ENCODE data around the gene KIF25. TPM values are rescaled to one million over a fixed set of nuclear protein-coding genes. Genes with fewer than 3 reads are reported as not detected.
A peak's percentile ranks its signal among the peaks of the same experiment; 100 is the strongest.

The KIF25 gene
- total RNA-seq, 1 experiment from 2014 or later = 0.59 TPM

DNA sequence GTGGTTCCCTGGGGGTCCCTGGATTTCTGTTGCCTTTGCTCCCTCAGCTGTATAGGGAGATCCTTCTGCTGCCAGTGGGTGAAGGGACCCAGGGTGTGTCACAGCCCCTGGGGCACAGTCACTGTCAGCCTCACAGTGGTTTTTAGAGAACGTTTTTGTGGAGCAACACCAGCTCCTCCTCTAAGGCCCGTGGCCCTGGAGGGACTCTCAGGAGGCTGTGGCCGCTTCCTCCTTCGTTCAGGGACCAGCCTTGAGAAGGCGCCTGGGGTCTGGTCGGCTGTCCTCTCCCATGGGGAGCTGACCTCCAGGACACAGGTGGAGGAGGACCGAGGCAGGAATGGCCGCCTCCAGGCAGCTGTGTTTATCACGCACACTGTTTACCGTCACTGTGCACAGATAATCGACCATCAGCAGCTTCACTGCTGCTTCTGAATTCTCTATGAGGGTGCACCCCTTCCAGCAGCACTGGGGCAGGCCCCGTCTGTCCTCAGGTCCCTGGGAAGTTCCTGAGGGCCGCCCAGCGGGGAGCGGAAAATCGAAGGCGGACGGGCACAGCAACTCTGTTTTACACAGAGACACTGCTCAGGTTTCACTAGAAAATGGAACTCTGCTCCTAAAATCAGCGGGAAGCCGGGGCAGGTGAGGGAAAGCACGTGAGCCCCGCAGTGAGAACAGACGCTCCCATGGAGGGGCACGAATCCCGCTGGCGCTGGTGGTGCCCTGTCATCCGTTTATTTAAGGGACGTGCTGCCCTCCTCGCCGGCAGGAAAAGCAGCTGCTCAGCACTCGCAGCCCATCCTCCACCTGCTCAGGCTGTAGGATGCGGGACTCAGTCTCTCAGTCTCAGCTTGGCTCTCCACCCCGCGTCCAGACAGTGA is 92.0 kb downstream of the KIF25 start:
- H3K23ac ChIP-seq (ENCODE audit: insufficient read length, low read depth, low read length) = no peak overlapping the region
- no peak overlapping the region for H4K8ac ChIP-seq (replicated peaks; ENCODE audit: insufficient read length, low read depth, low read length)
- H4K20me1 ChIP-seq (ENCODE audit: control insufficient read depth, insufficient read depth, insufficient read length) = no peaks in the 10 kb centered on the region
- no peak overlapping the region for H3K9ac ChIP-seq (ENCODE audit: extremely low read depth, insufficient read length, low read length)
- H3K27me3 ChIP-seq (ENCODE audit: insufficient read depth, low read length) = no peaks in the 10 kb centered on the region
- H3K23me2 ChIP-seq (ENCODE audit: insufficient read length, low read depth, low read length, poor library complexity, severe bottlenecking) = no peaks in the 10 kb centered on the region
- Mint-ChIP-seq H3K36me3 (ENCODE audit: insufficient read depth in 1 of 3, low read depth in 3 of 3) (0 out of 7 replicates have a peak, but pooled peaks cover 0 to 8% (median 0%) of the 10 kb centered on the region in 3 experiments), H3K27me3 (ENCODE audit: low read depth) (peaks cover 12% of the 10 kb centered on the region), H3K9me3 (peaks cover 0 to 3% of the 10 kb centered on the region in 2 experiments; a peak in 2 of 5 replicates), H3K4me3 (no peak overlapping the region), H3K27ac (peak overlapping the region in 1 of 3 experiments; percentile 59; a peak in 1 of 7 replicates), H3K4me1 (peaks cover 22 to 48% of the 10 kb centered on the region in 2 experiments)
- H3T11ph ChIP-seq (ENCODE audit: low read length) = no peak overlapping the region
- DNase-seq = no peak
- no peak overlapping the region for H2BK5ac ChIP-seq (ENCODE audit: insufficient read length, low read length)
- H3K56ac ChIP-seq (ENCODE audit: insufficient read length, low read depth, low read length) = no peak overlapping the region
- H3K4ac ChIP-seq (ENCODE audit: low read depth, low read length) = no peak overlapping the region
- no peak overlapping the region for H4K91ac ChIP-seq (ENCODE audit: insufficient read length, low read depth, low read length)
- no peak overlapping the region for H3K4me2 ChIP-seq (ENCODE audit: insufficient read depth, insufficient read length, low read length)
- H3K27ac ChIP-seq (ENCODE audit: insufficient read length, low read depth, low read length) = no peak overlapping the region
- H3K18ac ChIP-seq (ENCODE audit: insufficient read length, low read depth, low read length) = no peak overlapping the region
- no peaks in the 10 kb centered on the region for H3K4me1 ChIP-seq (ENCODE audit: insufficient read depth, low read length)
- no peak overlapping the region for H2AK5ac ChIP-seq (ENCODE audit: insufficient read length, low read length)
- no CpG with 5 or more reads among the region's 34 CpGs for WGBS (ENCODE audit: extremely low coverage, insufficient read length, low lambda C conversion rate)
- H2BK15ac ChIP-seq (ENCODE audit: low read depth, low read length) = no peak overlapping the region
- H3K79me1 ChIP-seq (ENCODE audit: insufficient read depth, low read depth, low read length, poor library complexity, severe bottlenecking) = no peaks in the 10 kb centered on the region
- no peak overlapping the region for H4K5ac ChIP-seq (ENCODE audit: insufficient read length, low read depth, low read length)
- no peak overlapping the region for H2BK120ac ChIP-seq (ENCODE audit: low read depth, low read length, poor library complexity, severe bottlenecking)
- no peaks in the 10 kb centered on the region for H3K9me3 ChIP-seq (ENCODE audit: control insufficient read depth, low read depth, low read length)
- no peak overlapping the region for H2BK20ac ChIP-seq (ENCODE audit: low read depth, low read length, poor library complexity, severe bottlenecking)
- TF ChIP-seq, protein P1, sequence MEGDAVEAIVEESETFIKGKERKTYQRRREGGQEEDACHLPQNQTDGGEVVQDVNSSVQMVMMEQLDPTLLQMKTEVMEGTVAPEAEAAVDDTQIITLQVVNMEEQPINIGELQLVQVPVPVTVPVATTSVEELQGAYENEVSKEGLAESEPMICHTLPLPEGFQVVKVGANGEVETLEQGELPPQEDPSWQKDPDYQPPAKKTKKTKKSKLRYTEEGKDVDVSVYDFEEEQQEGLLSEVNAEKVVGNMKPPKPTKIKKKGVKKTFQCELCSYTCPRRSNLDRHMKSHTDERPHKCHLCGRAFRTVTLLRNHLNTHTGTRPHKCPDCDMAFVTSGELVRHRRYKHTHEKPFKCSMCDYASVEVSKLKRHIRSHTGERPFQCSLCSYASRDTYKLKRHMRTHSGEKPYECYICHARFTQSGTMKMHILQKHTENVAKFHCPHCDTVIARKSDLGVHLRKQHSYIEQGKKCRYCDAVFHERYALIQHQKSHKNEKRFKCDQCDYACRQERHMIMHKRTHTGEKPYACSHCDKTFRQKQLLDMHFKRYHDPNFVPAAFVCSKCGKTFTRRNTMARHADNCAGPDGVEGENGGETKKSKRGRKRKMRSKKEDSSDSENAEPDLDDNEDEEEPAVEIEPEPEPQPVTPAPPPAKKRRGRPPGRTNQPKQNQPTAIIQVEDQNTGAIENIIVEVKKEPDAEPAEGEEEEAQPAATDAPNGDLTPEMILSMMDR (conservative IDR thresholded peaks at IDR 0.05) = no peak
- H3K14ac ChIP-seq (ENCODE audit: insufficient read depth, low read length) = no peak overlapping the region
- H3K79me2 ChIP-seq (ENCODE audit: insufficient read depth, low read length) = no peaks in the 10 kb centered on the region
- no peak overlapping the region for H2BK12ac ChIP-seq (ENCODE audit: insufficient read length, low read depth, low read length)
- no peak overlapping the region for H2AFZ ChIP-seq (ENCODE audit: low read length)

All from H9 (cell line).